HEK293T (cell line): Measurements from ENCODE around the gene ITGB2.

Experiments
- CTCF ChIA-PET: fragments of 350-600 bp; formaldehyde crosslinking; extraction: SDS; loops from one replicate; lab custom pipeline; 2021; ENCODE audit warnings: antibody characterized with exemption, inconsistent platforms; lab: Yijun Ruan, JAX
- POLR2A ChIA-PET: fragments of 350-600 bp; formaldehyde crosslinking; extraction: SDS; loops from one replicate; lab custom pipeline; 2020; ENCODE audit warnings: antibody characterized with exemption, inconsistent platforms; lab: Yijun Ruan, JAX
- DNase-seq: peaks from one replicate; pipeline ENCODE4 v3.0.0; 2012; ENCODE audit warnings: mixed read lengths; ENCODE audit errors: extremely low spot score
- ARNT ChIP-seq: fragments of 450-650 bp; IDR thresholded peaks from 2 replicates; pipeline ENCODE4 v1.6.1; 2017; ENCODE audit warnings: mild to moderate bottlenecking
- BHLHE40 ChIP-seq: fragments of 450-650 bp; IDR thresholded peaks from 2 replicates; pipeline ENCODE4 v1.6.1; 2016; ENCODE audit warnings: mild to moderate bottlenecking, moderate library complexity, borderline replicate concordance
- CTBP1 ChIP-seq: fragments of 450-650 bp; IDR thresholded peaks from 2 replicates; pipeline ENCODE4 v1.6.1; 2016; ENCODE audit warnings: borderline replicate concordance
- ELF4 ChIP-seq: fragments of 450-650 bp; IDR thresholded peaks from 2 replicates; pipeline ENCODE4 v1.6.1; 2017; ENCODE audit warnings: antibody characterized with exemption
- FOXA1 ChIP-seq: fragments of 450-650 bp; IDR thresholded peaks from 2 replicates; pipeline ENCODE4 v1.6.1; 2016; ENCODE audit warnings: mild to moderate bottlenecking
- FOXK2 ChIP-seq: fragments of 450-650 bp; IDR thresholded peaks from 2 replicates; pipeline ENCODE4 v1.6.1; 2016; ENCODE audit warnings: mild to moderate bottlenecking
- FOXM1 ChIP-seq: fragments of 450-650 bp; IDR thresholded peaks from 2 replicates; pipeline ENCODE4 v1.6.1; 2017; ENCODE audit warnings: mild to moderate bottlenecking, borderline replicate concordance
- HDGF ChIP-seq: fragments of 450-650 bp; IDR thresholded peaks from 2 replicates; pipeline ENCODE4 v1.6.1; 2017; ENCODE audit warnings: antibody characterized with exemption, borderline replicate concordance
- L3MBTL2 ChIP-seq: fragments of 450-650 bp; conservative IDR thresholded peaks from 2 replicates; pipeline ENCODE4 v1.6.1; 2016; ENCODE audit warnings: mild to moderate bottlenecking
- LEF1 ChIP-seq: fragments of 450-650 bp; IDR thresholded peaks from 2 replicates; pipeline ENCODE4 v1.6.1; 2017; ENCODE audit warnings: mild to moderate bottlenecking, borderline replicate concordance
- NFRKB ChIP-seq: fragments of 450-650 bp; IDR thresholded peaks from 2 replicates; pipeline ENCODE4 v1.6.1; 2016; ENCODE audit warnings: mild to moderate bottlenecking, moderate library complexity
- PKNOX1 ChIP-seq: fragments of 450-650 bp; IDR thresholded peaks from 2 replicates; pipeline ENCODE4 v1.6.1; 2016
- SP1 ChIP-seq: fragments of 450-650 bp; IDR thresholded peaks from 2 replicates; pipeline ENCODE4 v1.6.1; 2017
- SUZ12 ChIP-seq: fragments of 450-650 bp; IDR thresholded peaks from 2 replicates; pipeline ENCODE4 v1.6.1; 2016; ENCODE audit warnings: mild to moderate bottlenecking
- TARDBP ChIP-seq: fragments of 450-650 bp; IDR thresholded peaks from 2 replicates; pipeline ENCODE4 v1.6.1; 2016
- ZNF384 ChIP-seq: fragments of 450-650 bp; IDR thresholded peaks from 2 replicates; pipeline ENCODE4 v1.6.1; 2016

ITGB2 gene

GRCh38 chr21:44958471-44959191, 37.9 kb upstream of the ITGB2 start:
- POLR2A ChIA-PET = no interaction called here

DNA sequence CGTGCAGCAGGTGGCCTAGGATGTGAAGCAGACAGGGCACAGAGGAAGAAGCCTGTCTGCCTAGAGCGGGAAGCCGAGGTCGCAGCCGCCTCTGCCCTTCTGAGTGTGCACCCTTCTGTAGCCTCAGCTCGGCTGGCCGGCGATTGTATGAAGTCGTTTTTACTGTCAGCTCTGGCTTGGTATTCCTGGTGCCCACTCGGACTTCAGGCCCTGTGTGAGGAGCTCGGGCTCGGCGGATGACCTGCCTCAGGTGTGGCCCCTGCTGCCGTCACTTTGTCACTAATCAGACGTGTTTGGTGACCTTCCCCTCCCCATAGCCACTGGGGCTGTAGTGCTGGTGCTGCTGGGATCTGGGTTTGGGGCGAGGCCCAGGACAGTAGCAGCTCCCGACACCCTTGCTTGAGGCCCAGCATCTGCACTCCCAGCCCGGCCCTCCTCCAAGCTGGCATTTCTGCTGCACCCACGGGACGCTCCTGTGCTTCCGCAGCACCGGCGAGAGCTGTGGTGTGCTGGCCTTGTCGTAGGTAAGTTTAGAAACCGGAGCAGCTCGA, 37.3 kb upstream of the ITGB2 start:
- no peak for TF ChIP-seq PKNOX1
- no peak for TF ChIP-seq NFRKB
- TF ChIP-seq SUZ12 = no peak
- no peak for TF ChIP-seq SP1
- no peak for TF ChIP-seq HDGF
- no peak for TF ChIP-seq CTBP1
- no peak for TF ChIP-seq BHLHE40
- no peak for TF ChIP-seq FOXA1
- no peak for TF ChIP-seq ZNF384
- DNase-seq = no peak
- CTCF ChIA-PET = no interaction called here
- POLR2A ChIA-PET = no interaction called here

More at GRCh38 chr21:44958471-44959191, 37.9 kb upstream of the ITGB2 start:
- no peak for DNase-seq
- TF ChIP-seq ELF4 (no peak), BHLHE40 (no peak), ZNF384 (no peak), L3MBTL2 (no peak), NFRKB (no peak), ARNT (no peak), SP1 (no peak), TARDBP (no peak), LEF1 (no peak), FOXA1 (no peak), HDGF (no peak), SUZ12 (no peak), FOXM1 (no peak), PKNOX1 (no peak)
- CTCF ChIA-PET = no interaction called here

- TF ChIP-seq BHLHE40 (no peak), L3MBTL2 (no peak), LEF1 (no peak), ARNT (no peak), SUZ12 (no peak), CTBP1 (no peak), NFRKB (no peak), HDGF (no peak), TARDBP (no peak), FOXK2 (no peak), FOXM1 (no peak), FOXA1 (no peak), ELF4 (no peak), SP1 (no peak)
- DNase-seq = no peak
- ChIA-PET POLR2A (no interaction called here), CTCF (no interaction called here)
These were observed 36.5 kb upstream of the ITGB2 start for GRCh38 chr21:44957047-44957831.

GRCh38 chr21:44956356-44957046, 35.8 kb upstream of the ITGB2 start:
- ChIA-PET CTCF (no interaction called here), POLR2A (no interaction called here)
- TF ChIP-seq SP1 = no peak
- TF ChIP-seq PKNOX1 = no peak
- TF ChIP-seq NFRKB = no peak
- TF ChIP-seq SUZ12 = no peak
- TF ChIP-seq HDGF = no peak
- no peak for TF ChIP-seq FOXA1
- no peak for TF ChIP-seq ARNT
- TF ChIP-seq BHLHE40 = no peak
- no peak for TF ChIP-seq TARDBP
- no peak for TF ChIP-seq ELF4
- no peak for TF ChIP-seq LEF1
- TF ChIP-seq FOXK2 = no peak
- no peak for TF ChIP-seq CTBP1
- no peak for TF ChIP-seq ZNF384
- TF ChIP-seq FOXM1 = no peak
- DNase-seq = no peak

DNA sequence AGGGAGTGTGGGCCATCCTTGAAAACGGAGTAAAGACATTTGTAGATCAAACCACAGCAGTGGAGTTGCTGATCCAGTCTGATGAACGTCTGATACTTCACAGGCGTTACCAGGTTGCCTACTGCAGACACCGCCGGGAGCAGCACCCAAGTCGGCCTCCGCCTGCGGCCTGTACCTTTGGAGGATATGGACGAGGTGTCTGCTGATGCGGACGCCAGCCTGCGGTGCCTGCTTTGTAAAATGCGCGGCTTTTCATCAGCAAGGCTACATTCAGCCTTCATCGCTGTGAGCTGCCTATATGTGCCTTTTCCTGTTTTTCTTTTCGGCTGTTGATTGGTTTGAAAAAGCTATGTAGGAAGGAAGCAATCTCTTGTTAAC, 35.1 kb upstream of the ITGB2 start:
- ChIA-PET CTCF (interaction anchor here (1.1 kb wide), 1 partner anchor 182 kb away, joined by 4 read pairs; no protein-coding TSS in a partner anchor), POLR2A (no interaction called here)
- no peak for TF ChIP-seq NFRKB
- no peak for TF ChIP-seq SP1
- no peak for TF ChIP-seq TARDBP
- TF ChIP-seq FOXK2 = no peak
- TF ChIP-seq LEF1 = no peak
- TF ChIP-seq L3MBTL2 = no peak
- no peak for TF ChIP-seq ZNF384
- TF ChIP-seq FOXM1 = no peak
- TF ChIP-seq SUZ12 = no peak
- TF ChIP-seq BHLHE40 = no peak
- TF ChIP-seq CTBP1 = no peak
- TF ChIP-seq ARNT = no peak
- no peak for TF ChIP-seq ELF4
- TF ChIP-seq HDGF = no peak
- TF ChIP-seq PKNOX1 = no peak
- no peak for TF ChIP-seq FOXA1
- no peak for DNase-seq
